Coronary artery (tissue), 2 donors: ENCODE results near the gene DAB1.

Experiments used
- DNase-seq: peaks from one replicate; pipeline ENCODE4 v3.0.0-alpha.2; 2017; ENCODE audit warnings: low spot score
- H3K27ac ChIP-seq, 2 donors: fragments of 200-600 bp; sonication (generic); one replicate each; pipeline ENCODE4 v1.5.1; 2016 to 2019
- H3K4me3 ChIP-seq: fragments of 200-600 bp; sonication (generic); 2 replicates; pipeline ENCODE4 v1.5.1; 2016; ENCODE audit warnings: mild to moderate bottlenecking, moderate library complexity
- TF ChIP-seq, protein P1 (sequence below): fragments of 200-600 bp; sonication (generic); IDR thresholded peaks from one replicate; pipeline ENCODE4 v1.5.1; 2019; ENCODE audit warnings: antibody characterized with exemption

Gene DAB1

DNA sequence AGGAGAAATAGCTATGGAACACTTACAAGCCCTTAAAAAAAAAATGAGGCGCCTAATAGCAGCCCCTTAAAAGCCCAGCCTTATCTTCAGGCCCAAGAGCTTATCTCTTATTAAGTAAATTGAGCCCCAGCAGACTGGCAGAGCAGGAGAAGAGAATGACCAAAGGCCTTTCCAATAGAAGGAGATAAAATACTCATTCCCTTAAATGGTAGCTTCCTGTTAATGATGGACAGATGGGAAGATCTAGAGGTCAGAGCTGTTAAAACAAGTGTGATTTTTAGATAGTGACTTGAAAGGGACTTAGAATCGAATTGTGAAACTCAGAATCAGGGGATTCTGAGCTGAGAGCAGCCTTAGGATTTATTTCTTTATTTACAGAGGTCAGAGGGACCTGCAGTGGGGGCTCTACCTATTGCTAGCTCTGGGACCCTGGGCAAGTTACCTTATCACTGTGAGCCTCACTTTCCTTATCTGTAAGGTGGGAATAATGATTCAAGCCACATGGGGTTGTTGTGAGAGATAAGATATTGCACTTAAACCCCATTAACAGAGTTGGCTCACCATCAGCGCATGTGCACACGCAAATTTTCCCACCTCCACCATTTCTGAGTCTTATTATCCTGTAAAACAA is 356.8 kb downstream of the DAB1 start:
- no peak overlapping the region for H3K27ac ChIP-seq
- DNase-seq = no peak
- TF ChIP-seq, protein P1, sequence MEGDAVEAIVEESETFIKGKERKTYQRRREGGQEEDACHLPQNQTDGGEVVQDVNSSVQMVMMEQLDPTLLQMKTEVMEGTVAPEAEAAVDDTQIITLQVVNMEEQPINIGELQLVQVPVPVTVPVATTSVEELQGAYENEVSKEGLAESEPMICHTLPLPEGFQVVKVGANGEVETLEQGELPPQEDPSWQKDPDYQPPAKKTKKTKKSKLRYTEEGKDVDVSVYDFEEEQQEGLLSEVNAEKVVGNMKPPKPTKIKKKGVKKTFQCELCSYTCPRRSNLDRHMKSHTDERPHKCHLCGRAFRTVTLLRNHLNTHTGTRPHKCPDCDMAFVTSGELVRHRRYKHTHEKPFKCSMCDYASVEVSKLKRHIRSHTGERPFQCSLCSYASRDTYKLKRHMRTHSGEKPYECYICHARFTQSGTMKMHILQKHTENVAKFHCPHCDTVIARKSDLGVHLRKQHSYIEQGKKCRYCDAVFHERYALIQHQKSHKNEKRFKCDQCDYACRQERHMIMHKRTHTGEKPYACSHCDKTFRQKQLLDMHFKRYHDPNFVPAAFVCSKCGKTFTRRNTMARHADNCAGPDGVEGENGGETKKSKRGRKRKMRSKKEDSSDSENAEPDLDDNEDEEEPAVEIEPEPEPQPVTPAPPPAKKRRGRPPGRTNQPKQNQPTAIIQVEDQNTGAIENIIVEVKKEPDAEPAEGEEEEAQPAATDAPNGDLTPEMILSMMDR = no peak
- no peak overlapping the region for H3K4me3 ChIP-seq

DNA sequence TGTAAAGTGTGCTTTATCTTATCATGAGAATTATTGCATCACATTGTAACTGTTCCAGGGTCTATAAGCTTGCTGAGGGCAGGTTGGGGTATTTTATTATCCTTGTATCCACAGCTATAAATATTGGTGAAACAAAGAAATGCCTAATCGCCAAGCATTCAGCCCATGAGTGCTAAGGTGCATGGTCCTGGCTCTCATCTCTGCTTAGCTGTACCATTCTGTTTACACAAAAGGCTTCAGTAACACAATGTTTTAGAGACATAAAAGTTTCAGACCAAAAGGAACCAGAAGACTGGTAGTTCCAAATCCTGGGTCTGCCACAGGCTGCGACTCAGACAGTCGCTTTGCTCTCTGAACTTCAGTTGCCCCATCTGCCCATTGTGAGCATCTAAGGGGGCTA is 358.4 kb downstream of the DAB1 start:
- no peak for DNase-seq
- Histone ChIP-seq H3K27ac (no peak overlapping the region), H3K4me3 (no peak overlapping the region)
- TF ChIP-seq, protein P1 = no peak

DNA sequence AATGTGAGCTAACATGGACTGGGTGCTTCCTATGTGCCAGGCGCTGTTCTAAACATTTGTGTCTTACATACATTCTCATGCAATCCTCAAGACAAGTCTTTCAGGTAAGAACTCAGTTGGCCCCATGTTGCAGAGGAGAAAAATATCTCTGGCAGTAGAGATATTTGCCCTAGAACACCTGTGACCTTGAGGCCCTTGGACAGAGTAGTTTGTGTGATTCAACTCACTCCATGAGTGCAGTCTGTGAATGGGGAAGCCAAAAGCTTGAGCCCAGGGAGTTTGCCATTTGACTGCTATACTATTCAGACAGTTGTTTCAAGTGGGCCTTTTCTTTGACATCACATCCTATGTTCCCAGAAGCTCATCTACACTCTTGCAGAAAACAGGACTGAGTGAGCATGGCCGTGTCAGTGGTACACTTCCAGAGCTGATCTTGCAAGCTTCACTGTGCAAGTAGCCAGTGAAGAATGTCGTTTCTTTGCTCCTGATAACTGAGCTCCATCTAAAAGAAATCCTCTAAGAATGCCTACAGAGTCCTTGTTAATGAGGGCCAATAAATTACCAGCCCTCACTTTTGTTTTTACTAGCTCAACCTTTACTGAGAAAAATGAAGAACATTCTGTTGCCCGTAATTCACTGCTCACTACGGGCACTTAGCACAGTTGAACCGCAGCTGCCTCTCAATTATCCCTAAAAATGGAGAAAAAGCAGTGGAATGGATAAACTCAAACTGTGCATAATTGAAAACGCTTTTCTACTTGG is 359.3 kb downstream of the DAB1 start:
- TF ChIP-seq, protein P1 = no peak
- no peak overlapping the region for H3K4me3 ChIP-seq
- H3K27ac ChIP-seq = no peak overlapping the region
- DNase-seq = no peak

DNA sequence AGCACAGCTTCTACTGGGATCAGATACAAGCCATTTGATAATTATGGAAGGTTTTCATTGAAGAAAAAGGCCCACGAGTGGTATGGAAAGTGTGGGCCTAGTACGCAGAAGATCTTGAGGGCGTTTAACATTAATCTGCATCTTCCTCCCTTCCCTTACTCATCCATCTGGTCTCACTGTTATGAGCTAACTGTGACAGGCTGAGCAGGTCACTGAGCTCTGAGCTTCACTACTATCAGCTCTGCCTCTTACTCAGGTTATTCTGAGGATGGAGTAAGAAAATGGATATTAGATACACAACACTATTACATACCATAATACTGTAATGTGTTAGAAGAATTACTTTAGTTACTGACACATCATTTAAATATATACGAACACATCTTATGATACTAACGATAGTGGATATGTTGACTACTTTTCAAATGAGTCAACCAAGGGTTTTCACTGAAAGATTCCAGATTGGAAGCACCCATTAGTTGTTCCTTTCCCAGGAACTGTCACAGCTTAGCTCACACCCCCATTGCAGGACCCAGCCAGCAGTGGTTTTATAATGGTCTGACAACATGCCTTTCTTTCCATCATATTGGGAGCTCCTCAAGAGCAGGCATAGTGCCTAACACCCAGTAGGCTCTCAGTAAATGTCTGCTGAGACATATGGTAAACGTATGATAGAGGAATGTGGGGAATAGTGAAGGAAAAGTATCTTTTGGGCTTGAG is 360.3 kb downstream of the DAB1 start:
- DNase-seq = no peak
- TF ChIP-seq, protein P1 = no peak
- no peak overlapping the region for H3K4me3 ChIP-seq
- no peak overlapping the region for H3K27ac ChIP-seq

DNA sequence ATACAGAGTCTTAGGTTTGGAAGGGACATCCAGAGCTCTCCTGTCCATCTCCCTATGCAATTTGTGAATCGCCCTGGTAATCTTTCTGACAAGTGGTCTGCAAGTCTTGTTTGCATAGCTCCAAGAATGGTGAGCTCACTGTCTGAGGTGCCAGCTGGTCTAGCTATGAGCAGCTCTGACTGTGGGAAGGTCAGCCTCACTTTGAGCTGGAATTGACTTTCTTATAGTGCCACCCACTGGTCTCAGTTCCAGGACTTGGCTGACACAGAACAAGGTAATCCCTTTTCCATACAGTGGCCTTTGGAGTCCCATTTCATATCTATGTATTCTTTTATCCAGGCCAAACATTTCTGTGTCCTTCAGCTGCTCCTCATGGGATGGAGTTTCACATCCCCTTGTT is 362.5 kb downstream of the DAB1 start:
- no peak overlapping the region for H3K27ac ChIP-seq
- TF ChIP-seq, protein P1 = no peak
- H3K4me3 ChIP-seq = no peak overlapping the region
- no peak for DNase-seq

DNA sequence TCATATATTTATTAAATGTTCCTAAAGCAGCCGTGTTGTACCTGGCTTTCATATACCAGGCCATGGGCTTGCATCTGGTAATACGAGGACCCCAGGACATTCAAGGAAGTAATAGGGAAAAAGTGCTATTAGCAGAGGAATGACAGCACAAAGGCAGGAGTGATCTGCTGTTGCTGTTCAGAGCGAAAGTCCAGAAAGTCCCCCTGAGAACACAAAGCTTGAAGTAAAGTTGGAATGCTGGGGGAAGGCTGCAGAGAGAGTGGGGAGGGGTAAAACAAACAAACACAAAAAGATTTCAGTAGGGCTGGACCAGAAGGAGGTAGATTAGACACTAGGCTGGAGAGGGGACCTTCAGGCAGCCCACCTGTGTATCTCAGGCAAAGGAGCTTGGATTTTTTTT is 363.4 kb downstream of the DAB1 start:
- no peak for DNase-seq
- H3K4me3 ChIP-seq = no peak overlapping the region
- TF ChIP-seq, protein P1 = no peak
- no peak overlapping the region for H3K27ac ChIP-seq
